ENCODE data around the gene GNAS.
"Not testable (repeated sequence)": the region's sequence is repeated elsewhere in the genome, so short reads cannot be mapped to it uniquely, and the experiment has no call there.

Gene GNAS

GRCh38 chr20:58828804-58829203, 23.7 kb upstream of the GNAS start:
- DNase-seq: not testable (repeated sequence)

GRCh38 chr20:58829531-58829941, 23.0 kb upstream of the GNAS start:
- DNase-seq: no peak

DNA sequence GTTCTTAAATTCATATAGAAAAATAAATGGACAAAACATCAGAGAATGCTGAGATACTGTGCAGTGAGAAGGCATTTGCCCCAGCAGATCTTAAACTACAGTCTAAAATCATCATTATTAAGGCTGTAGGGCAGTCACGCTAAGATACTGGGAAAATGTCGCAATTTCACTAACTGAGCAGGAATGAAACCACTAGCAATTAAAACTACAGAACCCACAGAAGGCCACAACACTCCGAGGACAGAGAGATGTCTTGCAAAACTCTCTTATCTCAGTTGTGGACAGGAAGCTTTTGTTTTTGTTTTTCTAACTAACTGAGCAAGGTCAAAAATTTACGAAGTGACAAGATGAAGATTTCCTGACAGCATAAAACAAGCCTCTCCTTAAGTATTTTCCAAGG, 20.1 kb upstream of the GNAS start:
- DNase-seq: no peak

DNA sequence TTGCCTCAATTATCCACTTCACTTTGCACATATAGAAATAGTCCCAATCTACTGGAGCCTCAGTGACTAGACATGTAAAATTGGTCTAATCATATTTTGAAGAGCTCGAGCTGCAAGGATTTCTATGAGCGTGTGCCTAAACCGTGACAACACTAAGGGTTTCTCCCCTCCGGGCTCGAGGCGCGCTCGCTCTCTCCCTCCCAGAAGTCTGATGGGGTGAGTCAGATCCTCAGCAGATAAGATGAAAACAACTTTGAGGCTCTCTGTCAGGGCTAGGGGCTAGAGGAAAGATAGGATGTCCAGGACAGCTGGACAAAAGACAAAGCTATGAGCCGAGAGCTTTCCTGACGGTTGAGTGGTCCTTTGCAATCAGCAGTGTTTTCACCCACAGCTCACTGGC, 18.6 kb upstream of the GNAS start:
- DNase-seq: no peak

DNA sequence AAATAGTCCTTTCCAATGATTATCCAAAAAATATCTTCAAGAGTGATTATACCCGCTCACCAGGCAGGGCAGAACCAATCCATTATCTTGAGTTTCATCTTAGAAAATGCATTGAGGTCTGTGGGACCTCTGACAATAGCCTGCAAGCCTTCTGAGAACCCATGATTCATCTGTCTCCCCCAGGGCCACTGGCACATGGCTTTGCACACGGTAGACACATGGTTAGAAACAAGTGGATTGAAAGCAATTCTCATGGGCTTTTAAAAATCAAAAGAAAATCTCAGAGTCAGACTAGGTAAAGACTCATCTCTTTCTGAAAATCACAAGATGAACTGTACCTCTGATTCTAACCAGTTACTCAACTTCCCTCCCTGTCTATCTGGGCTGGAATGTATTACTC, 17.3 kb upstream of the GNAS start:
- DNase-seq: no peak

DNA sequence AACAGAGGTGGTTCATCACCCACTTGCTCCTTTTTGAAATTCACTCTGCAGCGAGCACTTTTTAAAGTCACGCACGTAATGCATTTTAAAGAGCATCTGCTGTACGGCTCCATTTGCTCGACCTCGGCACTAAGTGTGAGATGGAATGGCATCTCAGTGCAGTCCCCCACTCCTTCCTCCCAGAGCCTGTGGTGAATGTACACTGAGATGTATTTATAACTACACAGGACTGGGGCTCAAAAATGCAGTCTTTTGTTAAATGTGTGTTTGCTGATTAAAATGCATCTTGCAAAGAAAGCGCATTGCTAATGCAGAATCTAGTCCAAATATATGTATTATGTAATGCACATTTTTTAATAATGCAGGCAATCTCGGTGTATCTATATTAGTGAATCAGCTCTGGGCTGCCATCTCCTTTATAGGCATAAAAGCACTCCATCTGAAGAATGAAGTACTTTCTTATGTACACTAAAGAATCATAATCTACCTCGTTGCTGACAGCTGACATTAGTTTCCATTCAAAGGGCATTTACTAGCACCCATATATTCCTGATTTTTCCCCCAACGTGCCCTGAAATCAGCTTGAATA, 15.8 kb upstream of the GNAS start:
- DNase-seq: no peak

DNA sequence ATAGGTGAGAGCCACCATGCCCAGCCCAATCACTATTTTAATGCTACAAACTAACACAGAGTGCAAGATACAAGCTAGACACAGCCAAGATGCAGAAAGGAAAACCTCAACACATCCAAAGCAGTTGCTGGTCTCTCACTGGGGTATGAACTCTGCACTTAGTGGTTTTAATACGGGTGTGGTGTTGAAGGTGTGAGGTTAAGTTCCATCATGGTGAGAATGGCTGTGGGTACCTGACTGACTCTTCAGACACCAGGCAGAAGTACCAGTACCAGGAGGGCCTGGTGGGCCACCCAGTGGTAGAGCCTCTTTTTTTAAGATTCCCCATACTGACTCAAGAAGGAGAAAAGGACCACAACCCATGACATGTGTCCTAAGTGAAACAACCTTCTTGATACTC, 14.8 kb upstream of the GNAS start:
- DNase-seq: peak; percentile 25

DNA sequence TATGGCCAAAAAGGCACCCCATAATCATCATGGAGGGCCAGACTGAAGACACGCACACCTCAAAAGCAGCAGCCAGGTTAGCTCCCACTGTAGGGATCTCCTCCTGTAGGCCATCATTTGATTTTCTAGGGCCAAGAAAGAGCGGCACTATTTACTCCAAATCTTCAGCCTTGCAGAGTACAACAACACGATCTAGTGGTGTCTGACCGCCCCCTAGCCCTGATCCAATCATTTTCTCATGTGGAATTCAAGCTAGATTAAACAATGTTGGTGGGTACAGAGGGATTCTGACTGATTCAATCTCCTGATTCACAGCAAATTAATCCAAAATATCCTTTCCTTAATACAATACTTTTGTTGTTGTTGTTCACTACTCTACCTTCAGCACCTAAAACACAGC, 14.3 kb upstream of the GNAS start:
- DNase-seq: no peak

GRCh38 chr20:58839474-58839874, 13.0 kb upstream of the GNAS start:
- peak; percentile 37 for DNase-seq

DNA sequence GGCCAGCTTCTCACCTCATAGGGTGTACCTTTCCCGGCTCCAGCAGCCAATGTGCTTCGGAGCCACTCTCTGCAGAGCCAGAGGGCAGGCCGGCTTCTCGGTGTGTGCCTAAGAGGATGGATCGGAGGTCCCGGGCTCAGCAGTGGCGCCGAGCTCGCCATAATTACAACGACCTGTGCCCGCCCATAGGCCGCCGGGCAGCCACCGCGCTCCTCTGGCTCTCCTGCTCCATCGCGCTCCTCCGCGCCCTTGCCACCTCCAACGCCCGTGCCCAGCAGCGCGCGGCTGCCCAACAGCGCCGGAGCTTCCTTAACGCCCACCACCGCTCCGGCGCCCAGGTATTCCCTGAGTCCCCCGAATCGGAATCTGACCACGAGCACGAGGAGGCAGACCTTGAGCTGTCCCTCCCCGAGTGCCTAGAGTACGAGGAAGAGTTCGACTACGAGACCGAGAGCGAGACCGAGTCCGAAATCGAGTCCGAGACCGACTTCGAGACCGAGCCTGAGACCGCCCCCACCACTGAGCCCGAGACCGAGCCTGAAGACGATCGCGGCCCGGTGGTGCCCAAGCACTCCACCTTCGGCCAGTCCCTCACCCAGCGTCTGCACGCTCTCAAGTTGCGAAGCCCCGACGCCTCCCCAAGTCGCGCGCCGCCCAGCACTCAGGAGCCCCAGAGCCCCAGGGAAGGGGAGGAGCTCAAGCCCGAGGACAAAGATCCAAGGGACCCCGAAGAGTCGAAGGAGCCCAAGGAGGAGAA, 12.3 kb upstream of the GNAS start:
- no peak for DNase-seq

GRCh38 chr20:58840816-58841538, 11.5 kb upstream of the GNAS start:
- DNase-seq: no peak

- no peak for DNase-seq
Observed at GRCh38 chr20:58841539-58842264, 10.8 kb upstream of the GNAS start.

- DNase-seq: no peak
Observed at GRCh38 chr20:58842276-58842675, 10.2 kb upstream of the GNAS start.

- DNase-seq: no peak
Observed at GRCh38 chr20:58843128-58843556, 9.4 kb upstream of the GNAS start.

GRCh38 chr20:58845706-58846105, 6.8 kb upstream of the GNAS start:
- DNase-seq: no peak

GRCh38 chr20:58847463-58847862, 5.1 kb upstream of the GNAS start:
- DNase-seq: no peak

DNA sequence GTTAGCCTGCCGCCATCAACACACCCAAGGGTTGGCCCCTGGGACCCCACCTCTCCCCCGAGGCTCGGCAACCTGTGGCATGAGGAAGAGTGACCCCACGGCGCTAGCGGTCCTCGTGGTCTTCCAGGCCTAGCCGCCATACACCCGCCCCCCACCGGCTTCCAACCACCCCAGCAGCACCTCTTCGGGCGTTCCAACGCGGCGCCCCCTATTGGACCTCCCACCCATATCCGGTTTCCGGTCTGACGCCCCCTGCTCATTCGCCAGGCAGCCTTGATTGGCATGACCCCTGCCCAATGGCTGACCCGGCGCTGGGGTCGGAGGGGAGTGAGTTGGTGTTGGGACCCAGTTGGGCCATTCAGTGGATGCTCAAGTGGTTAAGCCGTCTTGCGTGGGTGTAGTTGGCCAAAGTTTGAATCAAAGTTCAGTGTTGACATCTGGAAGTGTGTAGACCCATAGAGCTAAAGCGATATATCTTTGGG, 1.8 kb upstream of the GNAS start, which contains the start of gene GNAS-AS1:
TSS of gene GNAS-AS1 (minus strand) at position 210 of the 482 bp plus-strand sequence.
- peak; percentile 86 for DNase-seq

GRCh38 chr20:58851221-58851968, 1.1 kb upstream of the GNAS start:
- DNase-seq: no peak

DNA sequence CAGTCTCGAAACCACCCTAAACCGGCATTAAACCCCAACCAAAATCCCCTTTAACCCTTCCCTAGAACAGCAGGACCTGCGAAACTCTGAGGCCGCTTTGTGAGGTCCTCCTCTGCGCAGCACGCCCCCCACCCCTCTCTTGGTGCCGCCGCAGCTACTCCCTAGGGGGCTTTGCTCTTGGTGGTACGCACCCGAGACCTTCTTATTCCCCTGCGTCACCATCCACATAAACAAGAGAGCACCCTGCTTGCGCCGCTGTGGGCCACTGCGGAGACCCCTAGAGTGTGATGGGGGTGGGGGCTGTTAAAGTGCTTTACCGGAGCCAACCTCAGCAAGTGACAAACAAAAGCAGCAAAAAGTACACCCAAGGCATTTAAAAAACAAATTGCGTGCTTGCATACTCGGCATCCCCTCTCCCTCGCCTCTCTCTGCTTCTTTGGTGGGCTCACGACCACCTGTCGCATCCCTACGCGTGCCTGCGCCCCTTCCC, 502 bp upstream of the GNAS start:
- no peak for DNase-seq

DNA sequence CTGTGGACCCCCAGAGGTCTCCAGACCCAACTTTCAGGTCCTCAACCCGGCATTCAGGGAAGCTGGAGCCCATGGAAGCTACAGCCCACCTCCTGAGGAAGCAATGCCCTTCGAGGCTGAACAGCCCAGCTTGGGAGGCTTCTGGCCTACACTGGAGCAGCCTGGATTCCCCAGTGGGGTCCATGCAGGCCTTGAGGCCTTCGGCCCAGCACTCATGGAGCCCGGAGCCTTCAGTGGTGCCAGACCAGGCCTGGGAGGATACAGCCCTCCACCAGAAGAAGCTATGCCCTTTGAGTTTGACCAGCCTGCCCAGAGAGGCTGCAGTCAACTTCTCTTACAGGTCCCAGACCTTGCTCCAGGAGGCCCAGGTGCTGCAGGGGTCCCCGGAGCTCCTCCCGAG, 950 bp downstream of the GNAS start:
- DNase-seq: no peak

DNA sequence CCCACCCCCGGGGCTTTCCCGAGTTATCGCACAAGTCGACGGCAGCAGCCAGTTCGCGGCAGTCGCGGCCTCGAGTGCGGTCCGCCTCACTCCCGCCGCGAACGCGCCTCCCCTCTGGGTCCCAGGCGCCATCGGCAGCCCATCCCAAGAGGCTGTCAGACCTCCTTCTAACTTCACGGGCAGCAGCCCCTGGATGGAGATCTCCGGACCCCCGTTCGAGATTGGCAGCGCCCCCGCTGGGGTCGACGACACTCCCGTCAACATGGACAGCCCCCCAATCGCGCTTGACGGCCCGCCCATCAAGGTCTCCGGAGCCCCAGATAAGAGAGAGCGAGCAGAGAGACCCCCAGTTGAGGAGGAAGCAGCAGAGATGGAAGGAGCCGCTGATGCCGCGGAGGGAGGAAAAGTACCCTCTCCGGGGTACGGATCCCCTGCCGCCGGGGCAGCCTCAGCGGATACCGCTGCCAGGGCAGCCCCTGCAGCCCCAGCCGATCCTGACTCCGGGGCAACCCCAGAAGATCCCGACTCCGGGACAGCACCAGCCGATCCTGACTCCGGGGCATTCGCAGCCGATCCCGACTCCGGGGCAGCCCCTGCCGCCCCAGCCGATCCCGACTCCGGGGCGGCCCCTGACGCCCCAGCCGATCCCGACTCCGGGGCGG, 1.6 kb downstream of the GNAS start:
- DNase-seq: no peak
